ENCODE results near the gene ZBTB39.
"Not testable (repeated sequence)": the region's sequence is repeated elsewhere in the genome, so short reads cannot be mapped to it uniquely, and the experiment has no call there.

Gene ZBTB39

DNA sequence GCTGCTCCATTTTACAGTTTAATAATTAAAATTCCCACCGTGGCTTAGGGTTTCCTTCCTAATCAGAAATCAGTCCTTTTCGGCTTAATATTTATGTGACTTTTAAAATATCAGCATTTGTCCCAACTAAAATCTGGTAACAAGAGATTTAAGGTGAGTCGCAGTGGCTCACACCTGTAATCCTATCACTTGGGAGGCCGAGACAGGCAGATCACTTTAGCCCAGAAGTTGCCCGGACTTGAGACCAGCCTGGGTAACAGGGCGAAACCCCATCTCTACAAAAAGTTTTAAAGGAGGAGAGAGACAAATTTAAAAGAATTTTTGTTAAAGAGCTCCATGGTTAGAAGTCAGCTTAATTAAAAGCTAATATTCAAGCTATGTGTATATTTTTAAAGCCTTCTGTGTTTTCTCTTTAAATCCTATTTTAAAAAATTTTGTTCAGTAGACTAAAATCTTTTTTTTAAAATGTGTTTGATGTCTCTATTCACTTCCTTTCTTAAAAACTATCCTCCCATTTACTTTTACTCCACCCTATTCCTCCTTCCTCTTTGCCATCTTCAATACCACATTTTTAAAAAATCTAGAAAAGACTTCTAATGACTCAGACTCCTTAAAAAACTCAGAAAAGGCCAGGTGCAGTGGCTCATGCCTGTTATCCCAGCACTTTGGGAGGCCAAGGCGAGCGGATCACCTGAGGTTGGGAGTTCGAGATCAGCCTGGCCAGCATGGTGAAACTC lies 13.8 kb upstream of the ZBTB39 start:
- DNase-seq (ENCODE audit: insufficient read length, low spot score): no peak
- no peak for TF ChIP-seq POLR2A (IDR thresholded peaks at IDR 0.05; ENCODE audit: low read depth, low read length)
- FAIRE-seq: no peak

GRCh38 chr12:57018906-57019305 lies 12.6 kb upstream of the ZBTB39 start:
- TF ChIP-seq POLR2A (IDR thresholded peaks at IDR 0.05; ENCODE audit: low read depth, low read length): no peak
- no peak for DNase-seq (ENCODE audit: insufficient read length, low spot score)
- no peak for FAIRE-seq

DNA sequence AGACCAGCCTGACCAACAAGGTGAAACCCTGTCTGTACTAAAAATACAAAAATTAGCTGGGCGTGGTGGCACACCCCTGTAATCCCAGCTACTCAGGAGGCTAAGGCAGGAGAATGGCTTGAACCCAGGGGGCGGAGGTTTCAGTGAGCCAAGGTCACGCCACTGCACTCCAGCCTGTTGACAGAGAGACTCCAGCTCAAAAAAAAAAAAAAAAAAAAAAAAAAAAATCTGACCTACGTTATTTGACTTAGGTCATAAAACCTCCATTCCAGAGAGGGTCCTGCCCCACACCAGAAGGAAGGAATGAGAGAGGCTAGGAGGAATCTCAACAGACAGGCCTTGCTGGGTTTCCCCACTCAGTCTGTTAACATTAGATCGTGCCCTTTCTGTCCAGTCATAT lies 12.0 kb upstream of the ZBTB39 start:
- not testable (repeated sequence) for FAIRE-seq; DNase-seq (ENCODE audit: insufficient read length, low spot score)

DNA sequence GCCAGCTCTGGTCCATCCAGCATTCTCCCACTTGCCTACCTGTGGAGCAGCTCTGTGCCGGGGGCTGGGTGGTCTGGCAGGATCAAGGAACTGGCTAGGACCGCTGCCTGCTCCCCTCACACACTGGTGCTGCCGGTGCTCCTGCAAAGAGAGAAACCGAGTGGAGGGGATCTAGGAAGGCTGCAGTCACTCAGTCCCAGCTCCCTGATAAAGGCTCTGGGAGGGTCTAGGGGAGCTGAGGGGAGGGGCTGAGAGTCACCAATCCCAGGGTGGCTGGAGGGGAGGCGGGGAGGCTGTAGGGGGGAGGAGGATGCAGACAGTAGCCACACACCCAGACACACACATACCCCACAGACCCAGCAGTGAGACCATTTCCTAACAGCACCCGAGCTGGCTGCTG lies 10.0 kb upstream of the ZBTB39 start, which contains the start of gene TAC3:
Gene TAC3, minus strand, starts transcription at position 182 of the 400 bp plus-strand sequence. CDS start 732 bp downstream, outside the sequence.
- no peak for FAIRE-seq
- DNase-seq (ENCODE audit: insufficient read length, low spot score): no peak
- no peak for TF ChIP-seq POLR2A (IDR thresholded peaks at IDR 0.05; ENCODE audit: low read depth, low read length)

DNA sequence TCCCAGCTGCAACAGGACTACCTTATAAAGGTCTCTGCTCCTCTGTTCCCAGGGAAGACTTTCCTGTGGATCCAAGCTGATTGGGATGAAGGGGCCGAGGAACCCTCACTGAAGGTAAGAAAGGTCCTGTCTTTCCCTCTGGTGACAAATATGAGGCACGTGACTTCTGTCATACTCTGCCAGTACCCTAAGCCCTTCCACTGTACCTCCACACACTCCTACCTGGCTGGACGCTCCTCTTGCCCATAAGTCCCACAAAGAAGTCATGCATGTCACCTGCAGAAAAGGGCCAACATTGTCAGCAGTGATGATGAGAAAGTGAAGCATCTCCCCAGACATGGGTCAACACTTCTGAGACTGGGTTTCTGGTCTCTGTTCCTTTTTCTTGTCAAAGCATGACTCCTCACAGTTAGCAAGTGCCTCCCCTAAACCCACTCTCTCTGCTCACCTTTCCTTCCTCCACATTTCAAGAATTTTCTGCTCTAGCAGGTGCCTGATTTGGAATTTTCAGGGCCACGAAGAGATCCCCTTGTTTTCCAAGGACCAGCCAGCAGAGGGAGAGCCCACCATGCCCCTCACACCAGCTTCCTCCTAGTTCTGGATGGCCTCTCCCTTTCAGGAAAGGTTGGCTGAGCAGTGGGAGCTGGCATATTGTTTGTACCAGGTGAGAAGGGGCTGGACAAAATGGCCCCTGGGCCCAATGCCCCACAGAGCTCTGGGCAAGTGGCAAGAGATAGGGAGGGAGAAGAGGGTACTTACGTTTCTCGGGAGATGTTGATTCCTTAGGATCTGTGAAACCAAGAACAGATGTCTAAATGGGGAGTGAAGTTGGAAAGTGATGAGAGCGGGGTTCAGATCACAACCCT lies 6.5 kb upstream of the ZBTB39 start:
- no peak for FAIRE-seq
- no peak for DNase-seq (ENCODE audit: insufficient read length, low spot score)
- no peak for TF ChIP-seq POLR2A (IDR thresholded peaks at IDR 0.05; ENCODE audit: low read depth, low read length)

- FAIRE-seq (no peak), DNase-seq (ENCODE audit: insufficient read length, low spot score) (no peak)
- TF ChIP-seq POLR2A (IDR thresholded peaks at IDR 0.05; ENCODE audit: low read depth, low read length): no peak
Measured at GRCh38 chr12:57011438-57012424, 5.4 kb upstream of the ZBTB39 start.

DNA sequence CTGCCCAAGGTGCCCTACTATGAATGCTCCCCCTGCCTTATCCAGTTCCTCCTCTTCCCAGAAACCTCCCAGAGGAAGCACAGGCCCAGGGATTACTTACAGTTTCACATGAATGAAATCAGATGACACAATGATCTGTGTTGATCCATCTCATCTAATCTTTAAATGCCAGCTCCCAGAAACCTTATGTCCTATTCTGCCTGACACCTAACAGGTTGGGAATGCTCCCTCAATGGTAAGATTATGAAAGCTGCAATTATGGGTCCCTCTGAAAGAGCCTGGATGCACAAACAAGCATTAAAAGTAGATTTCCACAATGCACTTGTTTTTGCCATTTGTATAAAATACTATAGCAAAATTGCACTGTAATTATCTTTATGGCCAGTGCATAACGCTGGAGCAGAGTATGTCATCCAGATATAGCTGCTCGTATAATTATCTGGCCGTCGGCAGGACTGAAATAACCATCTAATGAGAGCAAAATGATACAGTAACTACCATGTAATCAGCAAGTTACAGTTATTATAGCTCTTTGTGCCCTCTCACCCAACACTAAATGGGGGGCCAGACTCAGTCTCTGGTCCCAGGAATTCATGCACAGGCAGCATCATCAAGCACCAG lies 4.4 kb upstream of the ZBTB39 start:
- no peak for TF ChIP-seq POLR2A (IDR thresholded peaks at IDR 0.05; ENCODE audit: low read depth, low read length)
- DNase-seq (ENCODE audit: insufficient read length, low spot score): no peak
- FAIRE-seq: no peak

DNA sequence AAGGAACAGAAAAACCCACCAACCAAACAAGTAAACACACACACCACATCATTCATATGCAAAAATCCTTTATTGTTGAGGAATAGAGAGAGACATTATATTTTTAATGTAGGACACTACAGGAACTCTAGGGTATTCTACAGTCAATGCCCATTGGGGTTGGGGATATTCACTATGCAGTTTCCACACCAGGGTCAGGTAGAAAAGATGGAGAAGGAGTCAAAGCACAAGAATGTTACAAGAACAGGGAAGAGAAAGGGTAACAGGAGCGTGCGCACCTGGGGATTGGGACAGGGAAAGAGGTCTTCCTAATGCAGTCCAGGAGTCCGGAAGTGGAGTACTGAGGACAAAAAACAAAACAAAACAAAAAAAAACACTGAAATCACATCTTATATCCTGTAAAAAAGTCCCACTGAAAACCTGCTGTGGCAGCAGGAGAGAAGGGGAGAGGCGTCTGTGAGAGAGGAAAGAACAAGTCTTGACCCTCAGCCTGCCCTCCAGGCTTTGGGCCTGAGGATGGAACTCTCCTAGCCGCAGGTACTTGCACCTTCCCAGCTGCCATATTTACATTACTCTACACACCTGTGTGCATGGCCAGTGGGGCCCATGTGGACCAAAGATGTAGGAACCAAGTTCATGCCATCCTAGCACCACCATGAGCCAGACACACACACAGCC lies 3.7 kb upstream of the ZBTB39 start:
- FAIRE-seq (no peak), DNase-seq (ENCODE audit: insufficient read length, low spot score) (no peak)
- TF ChIP-seq POLR2A (IDR thresholded peaks at IDR 0.05; ENCODE audit: low read depth, low read length): no peak

- no peak for TF ChIP-seq POLR2A (IDR thresholded peaks at IDR 0.05; ENCODE audit: low read depth, low read length)
- FAIRE-seq (no peak), DNase-seq (ENCODE audit: insufficient read length, low spot score) (peak; percentile 65)
Measured at GRCh38 chr12:57008178-57008577, 1.8 kb upstream of the ZBTB39 start.

- no peak for TF ChIP-seq POLR2A (IDR thresholded peaks at IDR 0.05; ENCODE audit: low read depth, low read length)
- no peak for DNase-seq (ENCODE audit: insufficient read length, low spot score)
- FAIRE-seq: no peak
Measured at GRCh38 chr12:57006809-57007475, 596 bp upstream of the ZBTB39 start.

DNA sequence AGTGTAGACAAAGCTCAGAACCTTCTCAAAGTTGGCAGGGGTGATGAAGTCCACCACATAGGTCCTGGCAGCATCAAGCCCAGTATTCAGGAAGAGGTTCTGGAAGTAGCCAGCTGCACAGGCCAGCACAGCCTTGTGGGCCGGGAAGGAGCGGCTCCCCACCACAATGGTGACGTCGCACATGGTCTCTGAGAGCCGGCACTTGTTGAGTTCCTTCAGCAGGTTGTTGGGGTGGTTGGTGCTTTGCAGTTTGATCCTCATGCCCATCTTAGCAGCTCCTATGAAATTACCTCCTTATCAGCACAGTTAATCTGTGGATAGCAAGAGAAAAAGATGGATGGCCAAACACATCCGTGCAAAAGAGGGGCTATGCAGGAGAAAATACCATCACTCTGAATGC lies 1.7 kb downstream of the ZBTB39 start:
- FAIRE-seq: no peak
- no peak for DNase-seq (ENCODE audit: insufficient read length, low spot score)
- TF ChIP-seq POLR2A (IDR thresholded peaks at IDR 0.05; ENCODE audit: low read depth, low read length): no peak

- FAIRE-seq: no peak
- TF ChIP-seq POLR2A (IDR thresholded peaks at IDR 0.05; ENCODE audit: low read depth, low read length): no peak
- DNase-seq (ENCODE audit: insufficient read length, low spot score): no peak
Measured at GRCh38 chr12:57003395-57003794, 3.0 kb downstream of the ZBTB39 start.

Data from H54 (cell line).